GM06990 (cell line): ENCODE results near the gene CALD1.
A peak's percentile ranks its signal among the peaks of the same experiment; 100 is the strongest.

Experiments used
- DNase-seq: peaks from one replicate; pipeline ENCODE4 v3.0.0-alpha.2; 2011; ENCODE audit not compliant: insufficient read length; ENCODE audit errors: extremely low read depth
- H3K27me3 ChIP-seq: replicated peaks from 2 replicates; pipeline ENCODE4 v1.6.0; 2011; ENCODE audit warnings: low read length; ENCODE audit not compliant: control insufficient read depth, insufficient read depth
- H3K36me3 ChIP-seq: 2 replicates; pipeline ENCODE4 v1.5.1; 2011; ENCODE audit warnings: low read length; ENCODE audit not compliant: control insufficient read depth, insufficient read depth
- H3K4me3 ChIP-seq: replicated peaks from 2 replicates; pipeline ENCODE4 v1.5.1; 2011; ENCODE audit warnings: low read depth, mild to moderate bottlenecking, control low read depth, low read length
- TF ChIP-seq, protein P1 (sequence below): IDR thresholded peaks from 2 replicates; pipeline ENCODE4 v1.5.1; 2011; ENCODE audit warnings: low read length, control low read depth, mild to moderate bottlenecking, inconsistent platforms; ENCODE audit not compliant: insufficient read depth, poor library complexity, severe bottlenecking

Gene CALD1

DNA sequence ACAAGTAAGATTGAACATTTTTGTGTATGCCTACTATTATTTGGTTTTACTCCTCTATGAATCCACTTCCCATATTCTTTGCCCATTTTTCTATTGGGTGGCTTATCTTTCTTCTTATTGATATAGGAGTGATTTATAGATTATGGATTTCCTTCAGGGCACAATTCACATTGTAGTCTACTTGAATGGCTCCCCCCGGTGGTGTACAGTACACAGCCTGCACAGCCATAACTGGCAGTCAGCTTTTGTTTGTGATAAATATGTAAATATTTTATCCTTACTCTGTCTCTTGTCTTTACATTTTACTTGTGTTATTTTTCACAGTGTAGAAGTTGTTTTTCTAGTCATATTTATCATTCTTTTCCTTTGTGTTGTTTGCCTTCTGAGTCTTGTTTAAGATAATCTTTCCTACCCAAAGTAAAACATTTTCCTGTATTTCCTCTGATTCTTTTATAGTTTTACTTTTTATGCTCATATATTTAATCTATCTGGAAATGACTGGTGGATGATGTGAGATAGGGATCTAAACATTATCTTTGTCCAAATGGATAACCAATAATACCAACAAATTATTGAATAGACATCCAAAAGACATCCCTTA is 23.9 kb upstream of the CALD1 start:
- TF ChIP-seq, protein P1, sequence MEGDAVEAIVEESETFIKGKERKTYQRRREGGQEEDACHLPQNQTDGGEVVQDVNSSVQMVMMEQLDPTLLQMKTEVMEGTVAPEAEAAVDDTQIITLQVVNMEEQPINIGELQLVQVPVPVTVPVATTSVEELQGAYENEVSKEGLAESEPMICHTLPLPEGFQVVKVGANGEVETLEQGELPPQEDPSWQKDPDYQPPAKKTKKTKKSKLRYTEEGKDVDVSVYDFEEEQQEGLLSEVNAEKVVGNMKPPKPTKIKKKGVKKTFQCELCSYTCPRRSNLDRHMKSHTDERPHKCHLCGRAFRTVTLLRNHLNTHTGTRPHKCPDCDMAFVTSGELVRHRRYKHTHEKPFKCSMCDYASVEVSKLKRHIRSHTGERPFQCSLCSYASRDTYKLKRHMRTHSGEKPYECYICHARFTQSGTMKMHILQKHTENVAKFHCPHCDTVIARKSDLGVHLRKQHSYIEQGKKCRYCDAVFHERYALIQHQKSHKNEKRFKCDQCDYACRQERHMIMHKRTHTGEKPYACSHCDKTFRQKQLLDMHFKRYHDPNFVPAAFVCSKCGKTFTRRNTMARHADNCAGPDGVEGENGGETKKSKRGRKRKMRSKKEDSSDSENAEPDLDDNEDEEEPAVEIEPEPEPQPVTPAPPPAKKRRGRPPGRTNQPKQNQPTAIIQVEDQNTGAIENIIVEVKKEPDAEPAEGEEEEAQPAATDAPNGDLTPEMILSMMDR, result peak; percentile 48
- DNase-seq, result no peak
- no peaks in the 10 kb centered on the region for H3K27me3 ChIP-seq
- H3K36me3 ChIP-seq, result no peaks in the 10 kb centered on the region
- no peak overlapping the region for H3K4me3 ChIP-seq

GRCh38 chr7:134757938-134758337 is 21.5 kb upstream of the CALD1 start:
- TF ChIP-seq, protein P1, result no peak
- Histone ChIP-seq H3K36me3 (no peaks in the 10 kb centered on the region), H3K27me3 (no peaks in the 10 kb centered on the region), H3K4me3 (no peak overlapping the region)
- DNase-seq, result no peak

- TF ChIP-seq, protein P1, result no peak
- no peaks in the 10 kb centered on the region for H3K36me3 ChIP-seq
- no peaks in the 10 kb centered on the region for H3K27me3 ChIP-seq
- no peak for DNase-seq
- no peak overlapping the region for H3K4me3 ChIP-seq
These were observed 20.5 kb upstream of the CALD1 start for GRCh38 chr7:134758981-134759380.

DNA sequence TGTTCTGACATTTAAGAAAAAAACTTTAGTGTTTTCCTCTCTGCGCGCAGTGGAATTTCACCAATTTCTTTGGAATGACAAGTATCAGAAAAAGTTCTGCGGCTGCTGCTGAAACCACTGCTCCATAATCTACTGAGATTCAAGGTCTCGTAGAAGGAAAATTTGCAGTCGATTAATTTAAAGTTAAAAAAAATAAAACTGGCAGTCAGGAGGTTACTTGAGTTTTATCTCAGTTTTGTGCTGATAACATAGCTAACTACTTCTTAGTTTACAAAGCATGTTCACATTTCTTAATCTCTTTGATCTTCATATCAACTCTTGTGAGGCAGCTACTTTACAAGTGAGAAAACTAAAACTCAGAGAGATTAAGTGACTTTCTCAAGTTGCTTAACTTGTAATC is 18.2 kb upstream of the CALD1 start:
- TF ChIP-seq, protein P1, result no peak
- no peak for DNase-seq
- Histone ChIP-seq H3K4me3 (no peak overlapping the region), H3K27me3 (no peaks in the 10 kb centered on the region), H3K36me3 (no peaks in the 10 kb centered on the region)

GRCh38 chr7:134763960-134764359 is 15.5 kb upstream of the CALD1 start:
- TF ChIP-seq, protein P1, result no peak
- H3K27me3 ChIP-seq, result no peaks in the 10 kb centered on the region
- DNase-seq, result no peak
- H3K4me3 ChIP-seq, result no peak overlapping the region
- H3K36me3 ChIP-seq, result no peaks in the 10 kb centered on the region

GRCh38 chr7:134764365-134764764 is 15.1 kb upstream of the CALD1 start:
- Histone ChIP-seq H3K27me3 (no peaks in the 10 kb centered on the region), H3K4me3 (no peak overlapping the region), H3K36me3 (no peaks in the 10 kb centered on the region)
- DNase-seq, result no peak
- TF ChIP-seq, protein P1, result no peak
